Activated T-cell treated with anti-CD3 and anti-CD28 coated beads, Interleukin-2, amount 50 U/mL, for 4 hours (primary cell): ENCODE data around the gene PAK1IP1. TPM values are rescaled to one million over a fixed set of nuclear protein-coding genes. Genes with fewer than 3 reads are reported as not detected.
"Not testable (repeated sequence)": the region's sequence is repeated elsewhere in the genome, so short reads cannot be mapped to it uniquely, and the experiment has no call there.

ENCODE experiments used
- ATAC-seq, 2 donors: fragments of 200-7000 bp; cut with Tn5 transposase; one replicate each; pipeline ENCODE4 v1.10.0; 2021
- DNase-seq: peaks from one replicate; pipeline ENCODE4 v3.0.0-alpha.2; 2020
- H3K27me3 Mint-ChIP-seq: one replicate; pipeline ENCODE4 v1.8.0; 2021; ENCODE audit warnings: low read depth, mixed read lengths
- H3K36me3 Mint-ChIP-seq: one replicate; pipeline ENCODE4 v1.8.0; 2022; ENCODE audit warnings: mixed read lengths; ENCODE audit not compliant: insufficient read depth
- H3K4me1 Mint-ChIP-seq: one replicate; pipeline ENCODE4 v1.8.0; 2021; ENCODE audit warnings: low read depth, mixed read lengths
- H3K4me3 Mint-ChIP-seq: one replicate; pipeline ENCODE4 v1.8.0; 2021; ENCODE audit warnings: mild to moderate bottlenecking, moderate library complexity, mixed read lengths
- H3K9me3 Mint-ChIP-seq: one replicate; pipeline ENCODE4 v1.8.0; 2021; ENCODE audit warnings: mixed read lengths
- total RNA-seq, 3 donors: library from RNA; stranded (reverse); gene quantifications; one replicate each; pipeline ENCODE4 v1.2.1, GENCODE V29; 2021

PAK1IP1 gene
- total RNA-seq, 3 donors from 2014 or later: 79.2 to 87.9 (median 87.6) TPM

DNA sequence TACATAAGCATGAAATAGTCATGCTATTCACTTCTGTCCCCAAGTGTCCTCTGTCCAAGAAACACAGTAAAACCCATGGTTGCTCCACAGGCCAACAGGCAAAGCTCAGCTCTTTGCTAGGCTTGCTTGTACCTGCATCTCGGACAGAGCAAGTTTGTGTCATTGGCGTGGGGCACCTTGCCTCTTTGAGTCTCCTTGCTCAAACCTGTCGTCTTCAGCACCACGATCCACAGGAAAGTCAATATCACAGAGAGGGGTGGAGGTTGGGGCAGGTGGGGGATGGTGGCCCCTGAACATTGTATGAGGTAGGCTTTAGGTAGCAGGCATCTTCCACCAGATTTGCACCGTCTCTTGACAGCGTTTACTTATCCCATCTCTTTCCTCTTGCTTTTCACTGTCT, 48.7 kb downstream of the PAK1IP1 start:
- no peaks in the 10 kb centered on the region for H3K27me3 Mint-ChIP-seq
- H3K4me1 Mint-ChIP-seq: peaks cover 11% of the 10 kb centered on the region
- no peak for DNase-seq
- no peaks in the 10 kb centered on the region for H3K9me3 Mint-ChIP-seq
- H3K36me3 Mint-ChIP-seq: peaks cover 2% of the 10 kb centered on the region
- no peak overlapping the region for H3K4me3 Mint-ChIP-seq
- no peak for ATAC-seq

- Mint-ChIP-seq H3K27me3 (no peaks in the 10 kb centered on the region), H3K36me3 (peaks cover 6% of the 10 kb centered on the region), H3K9me3 (no peaks in the 10 kb centered on the region), H3K4me1 (peaks cover 27% of the 10 kb centered on the region), H3K4me3 (no peak overlapping the region)
- no peak for DNase-seq
- no peak for ATAC-seq
Observed at GRCh38 chr6:10745116-10745515, 50.3 kb downstream of the PAK1IP1 start.

GRCh38 chr6:10746915-10747250, 52.1 kb downstream of the PAK1IP1 start:
- Mint-ChIP-seq H3K36me3 (peaks cover 19% of the 10 kb centered on the region), H3K4me1 (peaks cover 35% of the 10 kb centered on the region), H3K9me3 (no peaks in the 10 kb centered on the region), H3K4me3 (peak overlapping the region; percentile 95), H3K27me3 (no peaks in the 10 kb centered on the region)
- ATAC-seq (no peak), DNase-seq (no peak)

- Mint-ChIP-seq H3K9me3 (no peaks in the 10 kb centered on the region), H3K36me3 (peaks cover 21% of the 10 kb centered on the region), H3K4me3 (peak within 1 kb of the TSS; percentile 95), H3K27me3 (no peaks in the 10 kb centered on the region), H3K4me1 (peaks cover 38% of the 10 kb centered on the region)
- ATAC-seq: peak; percentile 96 to 97
- DNase-seq: peak; percentile 99
Observed at GRCh38 chr6:10747251-10747972, 52.6 kb downstream of the PAK1IP1 start, which contains the start of gene TMEM14B. Gene TMEM14B, plus strand, starts transcription at chr6:10747805. Its CDS starts 1,441 bp downstream, at chr6:10749246.

GRCh38 chr6:10749734-10750133, 55.0 kb downstream of the PAK1IP1 start:
- DNase-seq (no peak), ATAC-seq (no peak)
- no peaks in the 10 kb centered on the region for H3K9me3 Mint-ChIP-seq
- no peaks in the 10 kb centered on the region for H3K27me3 Mint-ChIP-seq
- H3K4me1 Mint-ChIP-seq: peaks cover 48% of the 10 kb centered on the region
- H3K36me3 Mint-ChIP-seq: peaks cover 34% of the 10 kb centered on the region
- peak overlapping the region; percentile 95 for H3K4me3 Mint-ChIP-seq

DNA sequence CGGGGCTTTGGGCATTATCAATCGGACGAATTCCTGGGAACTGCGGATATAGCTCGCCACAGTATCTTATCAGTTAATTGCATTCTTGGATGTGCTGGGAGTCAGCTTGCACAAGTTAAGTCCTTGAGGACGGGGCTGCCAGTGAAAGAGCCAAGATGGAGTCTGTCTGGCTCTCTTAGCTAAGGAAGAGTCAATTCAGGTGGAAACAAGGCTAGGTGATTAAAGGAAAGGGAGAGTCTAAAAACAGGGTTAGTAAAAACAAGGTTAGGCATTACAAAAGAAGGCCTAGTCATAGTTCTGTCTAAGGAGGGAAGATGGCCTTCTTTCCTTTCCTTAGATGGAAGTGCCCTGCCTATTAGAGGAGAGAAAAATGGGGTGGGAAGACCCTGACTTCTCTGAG, 55.8 kb downstream of the PAK1IP1 start:
- not testable (repeated sequence) for DNase-seq, H3K27me3 Mint-ChIP-seq, H3K9me3 Mint-ChIP-seq, H3K4me3 Mint-ChIP-seq, ATAC-seq
- Mint-ChIP-seq H3K36me3 (peaks cover 39% of the 10 kb centered on the region), H3K4me1 (peaks cover 53% of the 10 kb centered on the region)

GRCh38 chr6:10751757-10752156, 57.0 kb downstream of the PAK1IP1 start:
- not testable (repeated sequence) for H3K27me3 Mint-ChIP-seq, H3K9me3 Mint-ChIP-seq, H3K4me3 Mint-ChIP-seq, ATAC-seq, DNase-seq
- H3K36me3 Mint-ChIP-seq: peaks cover 44% of the 10 kb centered on the region
- H3K4me1 Mint-ChIP-seq: peaks cover 49% of the 10 kb centered on the region

- H3K36me3 Mint-ChIP-seq: peaks cover 43% of the 10 kb centered on the region
- no peaks in the 10 kb centered on the region for H3K27me3 Mint-ChIP-seq
- no peak for ATAC-seq
- H3K4me3 Mint-ChIP-seq: no peak overlapping the region
- H3K9me3 Mint-ChIP-seq: no peaks in the 10 kb centered on the region
- H3K4me1 Mint-ChIP-seq: peaks cover 30% of the 10 kb centered on the region
- no peak for DNase-seq
Observed at GRCh38 chr6:10756085-10756484, 61.3 kb downstream of the PAK1IP1 start.

Other genes starting within 250 kb of the PAK1IP1 start
- gene GCNT2, start 173.6 kb upstream of the PAK1IP1 start, total RNA-seq: under 1 TPM; 0.71 to 0.92 (median 0.78) TPM
- 1 to 10 TPM; 2.5 to 5.3 (median 4.3) TPM for gene C6orf52, start 356 bp upstream of the PAK1IP1 start, total RNA-seq
- 10 to 100 TPM; 35.4 to 47.2 (median 38.3) TPM for gene TMEM14C, start 28.1 kb downstream of the PAK1IP1 start, total RNA-seq
- gene TMEM14B, start 52.8 kb downstream of the PAK1IP1 start, total RNA-seq: 10 to 100 TPM; 84.0 to 85.0 (median 84.4) TPM
- gene MAK, start 143.6 kb downstream of the PAK1IP1 start, total RNA-seq: under 1 TPM; 0.35 to 0.84 (median 0.58) TPM
- not detected for gene GCM2, start 187.1 kb downstream of the PAK1IP1 start, total RNA-seq
- under 1 TPM in 1 of 3 donors, not detected in 2; 0.33 TPM for gene SYCP2L, start 192.1 kb downstream of the PAK1IP1 start, total RNA-seq